Keratinocyte (primary cell): ENCODE data around the gene FOXRED2.

ENCODE experiments used
- CTCF ChIP-seq, 3 experiments: IDR thresholded peaks in 1 of 3; conservative IDR thresholded peaks in 1 of 3; optimal IDR thresholded peaks in 1 of 3; 2 replicates in 2 of 3; 3 replicates in 1 of 3; pipeline versions ENCODE3 to v1.5.1; 2011; ENCODE audit warnings: low read length in 3 of 3, mild to moderate bottlenecking in 3 of 3, moderate library complexity in 2 of 3, control low read depth in 1 of 3, inconsistent platforms in 1 of 3; ENCODE audit not compliant: insufficient read depth in 2 of 3; ENCODE audit errors: extremely low read depth in 1 of 3
- EZH2 ChIP-seq: IDR thresholded peaks from one replicate; pipeline ENCODE4 v1.6.1; 2012; ENCODE audit warnings: inconsistent platforms, mild to moderate bottlenecking, low read length, moderate library complexity

GRCh38 chr22:36445158-36445668 lies 61.6 kb downstream of the FOXRED2 start:
- TF ChIP-seq CTCF (optimal IDR thresholded peaks at IDR 0.05 in 1 of 3, IDR thresholded peaks at IDR 0.05 in 1 of 3, conservative IDR thresholded peaks at IDR 0.05 in 1 of 3; ENCODE audit: extremely low read depth in 1 of 3, insufficient read depth in 2 of 3, low read length in 3 of 3) = no peak
- no peak for TF ChIP-seq EZH2
